ENCODE measurements around the gene CDC20.

- TF ChIP-seq RCOR1 (IDR thresholded peaks at IDR 0.05; ENCODE audit: low read length) = no peak
- no peak for TF ChIP-seq TCF12 (IDR thresholded peaks at IDR 0.05)
- TF ChIP-seq CTCF (IDR thresholded peaks at IDR 0.05) = no peak
- TF ChIP-seq SIN3A (IDR thresholded peaks at IDR 0.05; ENCODE audit: borderline replicate concordance, low read depth, low read length) = no peak
- no peak for TF ChIP-seq FOXM1 (IDR thresholded peaks at IDR 0.05; ENCODE audit: low read depth)
- no peak for TF ChIP-seq MAX (IDR thresholded peaks at IDR 0.05; ENCODE audit: low read depth)
- TF ChIP-seq USF2 (IDR thresholded peaks at IDR 0.05; ENCODE audit: borderline replicate concordance, low read depth, low read length) = no peak
- no peak for TF ChIP-seq TAF1 (IDR thresholded peaks at IDR 0.05; ENCODE audit: borderline replicate concordance, low read depth, low read length)
- no peak for TF ChIP-seq EP300 (IDR thresholded peaks at IDR 0.05; ENCODE audit: borderline replicate concordance in 1 of 2, low read depth in 1 of 2, low read length in 1 of 2)
- TF ChIP-seq POLR2AphosphoS5 (IDR thresholded peaks at IDR 0.05; ENCODE audit: low read depth, low read length) = no peak
These were observed 34.0 kb upstream of the CDC20 start for GRCh38 chr1:43324810-43325209.
